Body of pancreas (tissue), 4 donors: Measurements from ENCODE around the gene CRIP1. TPM values are rescaled to one million over a fixed set of nuclear protein-coding genes. Genes with fewer than 3 reads are reported as not detected.
A peak's percentile ranks its signal among the peaks of the same experiment; 100 is the strongest.

Experiments used
- ATAC-seq: fragments of 150-250 bp; one replicate; pipeline ENCODE4 v1.9.1; 2016
- DNase-seq, 4 donors: peaks; one replicate each; pipeline ENCODE4 v3.0.0-alpha.2; 2019
- H3K27ac ChIP-seq, 4 donors: fragments of 200-600 bp; sonication (generic); 1 replicate in 3 of 4; 2 replicates in 1 of 4; pipeline versions ENCODE4 v1.5.1 to v1.6.1; 2016 to 2019; ENCODE audit warnings: mild to moderate bottlenecking in 1 of 4, mixed read lengths in 1 of 4, moderate library complexity in 1 of 4
- H3K27me3 ChIP-seq, 2 donors: fragments of 200-600 bp; sonication (generic); one replicate each; pipeline ENCODE4 v1.6.0; 2016; ENCODE audit warnings: mild to moderate bottlenecking in 1 of 2
- H3K36me3 ChIP-seq, 2 donors: fragments of 200-600 bp; sonication (generic); replicated peaks in 1 of 2; 2 replicates each; pipeline ENCODE4 v1.5.1; 2016; ENCODE audit warnings: low read depth in 2 of 2; ENCODE audit not compliant: insufficient read depth in 1 of 2
- H3K4me1 ChIP-seq: fragments of 200-600 bp; sonication (generic); one replicate; pipeline ENCODE4 v1.6.0; 2016
- H3K4me3 ChIP-seq, 2 donors: fragments of 200-600 bp; sonication (generic); 1 replicate in 1 of 2; 2 replicates in 1 of 2; pipeline ENCODE4 v1.5.1; 2016 to 2019
- H3K9me3 ChIP-seq, 3 donors: fragments of 200-600 bp; sonication (generic); 1 replicate in 2 of 3; 2 replicates in 1 of 3; pipeline ENCODE4 v1.5.1; 2016
- CTCF ChIP-seq, 7 experiments: fragments of 450-650 bp in 4 of 7; fragments of 200-600 bp in 3 of 7; sonication (generic) in 3 of 7; IDR thresholded peaks; one replicate each; pipeline ENCODE4 v1.5.1; 2016 to 2019; ENCODE audit warnings: antibody characterized with exemption in 7 of 7
- POLR2A ChIP-seq, 3 donors: fragments of 450-650 bp; IDR thresholded peaks; one replicate each; pipeline ENCODE4 v1.6.1; 2016; ENCODE audit warnings: antibody characterized with exemption in 3 of 3, mild to moderate bottlenecking in 2 of 3
- WGBS, 2 donors: methylation state at CpG; one replicate each; pipeline ENCODE4 v1.1.5; 2017; 5-methylcytosine and 5-hydroxymethylcytosine counted together
- intact Hi-C: fragments of 100-400 bp; cut with DNase I; formaldehyde crosslinking; loops from one replicate; pipeline ENCODE4 v1.15.1; 2023
- total RNA-seq, 2 donors: library from RNA; depleted of rRNA; stranded (reverse); fragments of >200 nt; gene quantifications; one replicate each; pipeline ENCODE4 v1.1.0, GENCODE V29; 2016

Gene CRIP1
- total RNA-seq, 2 donors from 2014 or later = 2.6 to 5.4 TPM

- H3K36me3 ChIP-seq = no peaks in the 10 kb centered on the region
- peak in 1 of 3 donors; percentile 12 for TF ChIP-seq POLR2A (IDR thresholded peaks at IDR 0.05)
- TF ChIP-seq CTCF (IDR thresholded peaks at IDR 0.05) = no peak
- intact Hi-C loops = loop anchor here (5.0 kb wide), 1 partner anchor 120 kb away; no protein-coding TSS in a partner anchor
- peak overlapping the region in 2 of 4 donors; percentile 12 to 49 for H3K27ac ChIP-seq
- 6% methylated on average over 7 to 42 of the region's 48 CpGs for WGBS, 2 donors
- ATAC-seq (no peak), DNase-seq (peak in 1 of 4 donors; percentile 45)
- H3K4me1 ChIP-seq = peaks cover 76% of the 10 kb centered on the region
- H3K9me3 ChIP-seq = no peaks in the 10 kb centered on the region
- peaks cover 0 to 18% of the 10 kb centered on the region in 2 donors for H3K27me3 ChIP-seq
- H3K4me3 ChIP-seq = no peak overlapping the region
Observed at GRCh38 chr14:105487449-105487985, 831 bp downstream of the CRIP1 start.

GRCh38 chr14:105487986-105488777 is 1.5 kb downstream of the CRIP1 start:
- no peaks in the 10 kb centered on the region for H3K9me3 ChIP-seq
- no peaks in the 10 kb centered on the region for H3K36me3 ChIP-seq
- H3K4me1 ChIP-seq = peaks cover 69% of the 10 kb centered on the region
- no peak for ATAC-seq
- intact Hi-C loops = loop anchor here (5.0 kb wide), 1 partner anchor 121 kb away; no protein-coding TSS in a partner anchor
- TF ChIP-seq CTCF (IDR thresholded peaks at IDR 0.05) = no peak
- no peak for TF ChIP-seq POLR2A (IDR thresholded peaks at IDR 0.05)
- 64 to 65% methylated on average over 6 to 26 of the region's 26 CpGs for WGBS, 2 donors
- peaks cover 0 to 18% of the 10 kb centered on the region in 2 donors for H3K27me3 ChIP-seq
- H3K27ac ChIP-seq = peak overlapping the region in 2 of 4 donors; percentile 12 to 49
- H3K4me3 ChIP-seq = no peak overlapping the region
- peak in 1 of 4 donors; percentile 24 for DNase-seq

GRCh38 chr14:105488781-105489541 is 2.3 kb downstream of the CRIP1 start:
- Histone ChIP-seq H3K36me3 (no peaks in the 10 kb centered on the region), H3K27me3 (peaks cover 0 to 18% of the 10 kb centered on the region in 2 donors), H3K27ac (peak overlapping the region in 3 of 4 donors; percentile 88 to 98 (median 93)), H3K9me3 (no peaks in the 10 kb centered on the region), H3K4me3 (no peak overlapping the region), H3K4me1 (peaks cover 62% of the 10 kb centered on the region)
- no peak for ATAC-seq
- peak in 1 of 4 donors; percentile 23 for DNase-seq
- TF ChIP-seq CTCF (IDR thresholded peaks at IDR 0.05) (no peak), POLR2A (IDR thresholded peaks at IDR 0.05) (no peak)
- WGBS, 2 donors = 63% methylated on average over 9 to 20 of the region's 20 CpGs
- intact Hi-C loops = loop anchor here (5.0 kb wide), 1 partner anchor 122 kb away; no protein-coding TSS in a partner anchor

GRCh38 chr14:105489542-105490266 is 3.0 kb downstream of the CRIP1 start:
- 0 to 1% methylated on average over 14 to 40 of the region's 44 CpGs for WGBS, 2 donors
- peak overlapping the region; percentile 88 to 98 (median 92) for H3K27ac ChIP-seq
- intact Hi-C loops = loop anchor here (5.0 kb wide), 1 partner anchor 122 kb away; no protein-coding TSS in a partner anchor

More at GRCh38 chr14:105489542-105490266, 3.0 kb downstream of the CRIP1 start:
- ATAC-seq = peak; percentile 39
- peaks cover 0 to 18% of the 10 kb centered on the region in 2 donors for H3K27me3 ChIP-seq
- peak overlapping the region; percentile 2 to 24 for H3K4me3 ChIP-seq
- H3K9me3 ChIP-seq = no peaks in the 10 kb centered on the region
- peaks cover 59% of the 10 kb centered on the region for H3K4me1 ChIP-seq
- H3K36me3 ChIP-seq = no peaks in the 10 kb centered on the region
- DNase-seq = peak; percentile 92 to 93 (median 92)
- peak; percentile 48 to 84 (median 64) for TF ChIP-seq POLR2A (IDR thresholded peaks at IDR 0.05)
- peak; percentile 48 to 93 (median 84) for TF ChIP-seq CTCF (IDR thresholded peaks at IDR 0.05)
